Duodenal mucosa (tissue), 2 donors: Measurements from ENCODE around the gene ACR.

Experiments used
- H3K27ac ChIP-seq: one replicate; pipeline ENCODE4 v1.7.0; 2013; ENCODE audit warnings: low read depth, low read length
- H3K27me3 ChIP-seq, 2 donors: one replicate each; pipeline ENCODE4 v1.7.0; 2013; ENCODE audit warnings: low read length in 2 of 2, control low read depth in 1 of 2; ENCODE audit not compliant: insufficient read depth in 2 of 2, control insufficient read depth in 1 of 2
- H3K36me3 ChIP-seq, 2 donors: one replicate each; pipeline ENCODE4 v1.7.0; 2013; ENCODE audit warnings: low read length in 2 of 2, control low read depth in 1 of 2; ENCODE audit not compliant: insufficient read depth in 2 of 2, control insufficient read depth in 1 of 2
- H3K4me1 ChIP-seq, 2 donors: one replicate each; pipeline ENCODE4 v1.7.0; 2013; ENCODE audit warnings: low read length in 2 of 2, control low read depth in 1 of 2; ENCODE audit not compliant: insufficient read depth in 2 of 2, control insufficient read depth in 1 of 2
- H3K4me3 ChIP-seq, 2 donors: one replicate each; pipeline ENCODE4 v1.7.0; 2013; ENCODE audit warnings: low read length in 2 of 2, low read depth in 1 of 2
- H3K9ac ChIP-seq, 2 donors: one replicate each; pipeline ENCODE4 v1.7.0; 2013; ENCODE audit warnings: low read length in 2 of 2, low read depth in 1 of 2
- H3K9me3 ChIP-seq, 2 donors: one replicate each; pipeline ENCODE4 v1.7.0; 2013; ENCODE audit warnings: low read length in 2 of 2, control low read depth in 1 of 2; ENCODE audit not compliant: control insufficient read depth in 1 of 2

Gene ACR

GRCh38 chr22:50703726-50704509 lies 34.1 kb upstream of the ACR start:
- Histone ChIP-seq H3K36me3 (no peaks in the 10 kb centered on the region), H3K4me1 (peaks cover 17 to 22% of the 10 kb centered on the region in 2 donors), H3K9ac (no peak overlapping the region), H3K9me3 (no peaks in the 10 kb centered on the region), H3K27ac (no peak overlapping the region), H3K27me3 (no peaks in the 10 kb centered on the region), H3K4me3 (no peak overlapping the region)

- Histone ChIP-seq H3K4me1 (peaks cover 14 to 15% of the 10 kb centered on the region in 2 donors), H3K9ac (no peak overlapping the region), H3K9me3 (no peaks in the 10 kb centered on the region), H3K36me3 (no peaks in the 10 kb centered on the region), H3K4me3 (no peak overlapping the region), H3K27ac (no peak overlapping the region), H3K27me3 (no peaks in the 10 kb centered on the region)
These were observed 33.3 kb upstream of the ACR start for GRCh38 chr22:50704510-50705218.

- Histone ChIP-seq H3K27ac (no peak overlapping the region), H3K4me3 (no peak overlapping the region), H3K27me3 (no peaks in the 10 kb centered on the region), H3K9me3 (no peaks in the 10 kb centered on the region), H3K4me1 (peaks cover 8 to 9% of the 10 kb centered on the region in 2 donors), H3K36me3 (no peaks in the 10 kb centered on the region), H3K9ac (no peak overlapping the region)
These were observed 32.7 kb upstream of the ACR start for GRCh38 chr22:50705219-50705691.

- H3K27ac ChIP-seq = no peak overlapping the region
- H3K9me3 ChIP-seq = no peaks in the 10 kb centered on the region
- H3K4me1 ChIP-seq = peaks cover 2% of the 10 kb centered on the region in 2 donors
- no peaks in the 10 kb centered on the region for H3K36me3 ChIP-seq
- no peak overlapping the region for H3K4me3 ChIP-seq
- no peak overlapping the region for H3K9ac ChIP-seq
- no peaks in the 10 kb centered on the region for H3K27me3 ChIP-seq
These were observed 32.1 kb upstream of the ACR start for GRCh38 chr22:50705851-50706351.

GRCh38 chr22:50706481-50707125 lies 31.4 kb upstream of the ACR start:
- no peaks in the 10 kb centered on the region for H3K36me3 ChIP-seq
- H3K4me1 ChIP-seq = no peaks in the 10 kb centered on the region
- no peak overlapping the region for H3K27ac ChIP-seq
- H3K27me3 ChIP-seq = no peaks in the 10 kb centered on the region
- H3K9ac ChIP-seq = no peak overlapping the region
- no peak overlapping the region for H3K4me3 ChIP-seq
- H3K9me3 ChIP-seq = no peaks in the 10 kb centered on the region

- Histone ChIP-seq H3K4me3 (no peak overlapping the region), H3K27ac (no peak overlapping the region), H3K4me1 (peaks cover 0 to 5% of the 10 kb centered on the region in 2 donors), H3K9ac (no peak overlapping the region), H3K36me3 (no peaks in the 10 kb centered on the region), H3K27me3 (no peaks in the 10 kb centered on the region), H3K9me3 (no peaks in the 10 kb centered on the region)
These were observed 29.5 kb upstream of the ACR start for GRCh38 chr22:50708474-50708873.

- no peaks in the 10 kb centered on the region for H3K27me3 ChIP-seq
- peaks cover 4 to 10% of the 10 kb centered on the region in 2 donors for H3K4me1 ChIP-seq
- H3K9ac ChIP-seq = no peak overlapping the region
- H3K36me3 ChIP-seq = no peaks in the 10 kb centered on the region
- no peaks in the 10 kb centered on the region for H3K9me3 ChIP-seq
- H3K4me3 ChIP-seq = no peak overlapping the region
- no peak overlapping the region for H3K27ac ChIP-seq
These were observed 29.0 kb upstream of the ACR start for GRCh38 chr22:50708996-50709395.

GRCh38 chr22:50710221-50710620 lies 27.8 kb upstream of the ACR start:
- H3K36me3 ChIP-seq = no peaks in the 10 kb centered on the region
- no peak overlapping the region for H3K9ac ChIP-seq
- H3K27ac ChIP-seq = no peak overlapping the region
- H3K27me3 ChIP-seq = no peaks in the 10 kb centered on the region
- H3K4me1 ChIP-seq = peaks cover 6 to 11% of the 10 kb centered on the region in 2 donors
- no peak overlapping the region for H3K4me3 ChIP-seq
- H3K9me3 ChIP-seq = no peaks in the 10 kb centered on the region

- no peak overlapping the region for H3K9ac ChIP-seq
- H3K4me3 ChIP-seq = no peak overlapping the region
- no peaks in the 10 kb centered on the region for H3K36me3 ChIP-seq
- H3K27ac ChIP-seq = no peak overlapping the region
- H3K9me3 ChIP-seq = no peaks in the 10 kb centered on the region
- no peaks in the 10 kb centered on the region for H3K27me3 ChIP-seq
- H3K4me1 ChIP-seq = peaks cover 6 to 11% of the 10 kb centered on the region in 2 donors
These were observed 27.1 kb upstream of the ACR start for GRCh38 chr22:50710886-50711285.
